GM18861 (cell line): Measurements from ENCODE around the gene OR52W1.

Experiments used
- ATAC-seq: cut with Tn5 transposase; IDR thresholded peaks from one replicate; pipeline ENCODE4 v1.9.1; 2021; ENCODE audit not compliant: unreplicated experiment

The OR52W1 gene

GRCh38 chr11:6199174-6199810 lies at the start of gene OR52W1:
Gene OR52W1 (plus strand): TSS chr11:6199224. CDS start chr11:6199224, 0 bp downstream.
- ATAC-seq = no peak

- no peak for ATAC-seq
Measured at GRCh38 chr11:6151117-6151516, 47.9 kb upstream of the OR52W1 start.

- no peak for ATAC-seq
Measured at GRCh38 chr11:6152126-6152525, 46.9 kb upstream of the OR52W1 start.

- ATAC-seq = no peak
Measured at GRCh38 chr11:6156628-6157359, 42.2 kb upstream of the OR52W1 start.

GRCh38 chr11:6170226-6170625 lies 28.8 kb upstream of the OR52W1 start, which contains the start of gene OR52B2:
Gene OR52B2 (minus strand): TSS chr11:6170326. CDS start chr11:6170326, 0 bp downstream.
- ATAC-seq = no peak

GRCh38 chr11:6175440-6175839 lies 23.6 kb upstream of the OR52W1 start:
- no peak for ATAC-seq

GRCh38 chr11:6191742-6192141 lies 7.3 kb upstream of the OR52W1 start:
- no peak for ATAC-seq

GRCh38 chr11:6194065-6194581 lies 4.9 kb upstream of the OR52W1 start:
- no peak for ATAC-seq

- peak; percentile 47 for ATAC-seq
Measured at GRCh38 chr11:6196396-6196795, 2.6 kb upstream of the OR52W1 start.

- no peak for ATAC-seq
Measured at GRCh38 chr11:6197466-6198200, 1.4 kb upstream of the OR52W1 start.

GRCh38 chr11:6200975-6201374 lies 2.0 kb downstream of the OR52W1 start:
- ATAC-seq = no peak

- ATAC-seq = no peak
Measured at GRCh38 chr11:6201481-6201880, 2.5 kb downstream of the OR52W1 start.

- no peak for ATAC-seq
Measured at GRCh38 chr11:6202041-6202440, 3.0 kb downstream of the OR52W1 start.

GRCh38 chr11:6203327-6203726 lies 4.3 kb downstream of the OR52W1 start:
- ATAC-seq = peak; percentile 83

GRCh38 chr11:6204706-6205105 lies 5.7 kb downstream of the OR52W1 start:
- ATAC-seq = no peak

GRCh38 chr11:6205366-6205765 lies 6.3 kb downstream of the OR52W1 start, which contains the start of gene C11orf42:
Gene C11orf42 (plus strand): TSS chr11:6205557. CDS start chr11:6205616, 59 bp downstream.
- ATAC-seq = no peak

- ATAC-seq = no peak
Measured at GRCh38 chr11:6206456-6207180, 7.6 kb downstream of the OR52W1 start.

- no peak for ATAC-seq
Measured at GRCh38 chr11:6209801-6210200, 10.8 kb downstream of the OR52W1 start.

- ATAC-seq = no peak
Measured at GRCh38 chr11:6210274-6210955, 11.4 kb downstream of the OR52W1 start.

GRCh38 chr11:6214530-6214929 lies 15.5 kb downstream of the OR52W1 start:
- ATAC-seq = no peak
